Stomach (tissue), 4 donors: ENCODE data around the gene PTGS1.

ENCODE experiments used
- CTCF ChIP-seq, 7 experiments: fragments of 450-650 bp in 4 of 7; fragments of 200-600 bp in 3 of 7; sonication (generic) in 3 of 7; IDR thresholded peaks; one replicate each; pipeline ENCODE4 v1.5.1; 2016 to 2019; ENCODE audit warnings: antibody characterized with exemption in 7 of 7, control low read depth in 2 of 7, mild to moderate bottlenecking in 1 of 7
- EP300 ChIP-seq: sonication (generic); formaldehyde crosslinking; IDR thresholded peaks from one replicate; pipeline ENCODE4 v1.6.1; 2017; ENCODE audit warnings: antibody characterized with exemption

GRCh38 chr9:122389799-122390481 lies 19.1 kb downstream of the PTGS1 start:
- TF ChIP-seq CTCF (IDR thresholded peaks at IDR 0.05) (no peak), EP300 (no peak)
